NAMALWA (cell line): ENCODE data around the gene PRPF8.

Source experiments
- DNase-seq: peaks from one replicate; pipeline ENCODE4 v3.0.0-alpha.2; 2015; ENCODE audit warnings: low spot score

PRPF8 gene

GRCh38 chr17:1684378-1685189 is at the start of gene PRPF8:
Gene PRPF8 (minus strand): TSS chr17:1684867. CDS start chr17:1684571, 296 bp downstream.
- DNase-seq: peak; percentile 95

DNA sequence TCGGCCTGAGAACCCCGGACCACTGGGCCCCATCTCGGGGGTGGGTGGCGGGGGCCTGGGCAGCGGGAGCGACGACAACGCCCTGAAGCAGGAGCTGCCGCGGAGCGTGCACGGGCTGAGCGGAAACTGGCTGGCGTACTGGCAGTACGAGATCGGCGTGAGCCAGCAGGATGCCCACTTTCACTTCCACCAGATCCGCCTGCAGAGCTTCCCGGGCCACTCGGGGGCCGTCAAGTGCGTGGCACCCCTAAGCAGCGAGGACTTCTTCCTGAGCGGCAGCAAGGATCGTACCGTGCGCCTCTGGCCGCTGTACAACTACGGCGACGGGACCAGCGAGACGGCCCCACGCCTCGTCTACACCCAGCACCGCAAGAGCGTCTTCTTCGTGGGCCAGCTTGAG is 49.1 kb upstream of the PRPF8 start:
- DNase-seq: no peak

DNA sequence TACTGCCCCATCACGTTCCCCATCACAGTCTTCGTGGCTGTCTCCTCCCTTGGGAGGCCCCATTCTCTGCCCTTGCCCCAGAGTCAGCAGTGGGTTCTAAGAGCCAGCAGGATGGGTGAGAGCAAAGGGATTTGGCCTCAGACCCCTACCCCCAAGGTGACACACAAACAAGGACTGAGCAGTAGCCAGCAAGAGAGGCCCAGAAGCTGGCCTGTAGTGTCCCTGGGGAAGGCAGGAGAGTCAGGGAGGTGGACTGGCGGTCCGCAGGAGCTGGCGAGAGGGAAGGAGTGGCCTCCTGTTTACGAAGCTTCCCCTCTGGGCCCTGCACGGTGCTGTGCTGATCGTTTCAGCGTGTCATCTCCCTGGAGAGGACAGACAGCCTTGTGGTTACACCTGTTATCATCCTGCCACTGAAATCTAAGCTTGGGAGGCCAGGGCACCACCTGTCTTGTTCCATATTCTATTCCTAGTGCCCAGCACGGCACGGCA is 48.2 kb upstream of the PRPF8 start:
- DNase-seq: no peak

DNA sequence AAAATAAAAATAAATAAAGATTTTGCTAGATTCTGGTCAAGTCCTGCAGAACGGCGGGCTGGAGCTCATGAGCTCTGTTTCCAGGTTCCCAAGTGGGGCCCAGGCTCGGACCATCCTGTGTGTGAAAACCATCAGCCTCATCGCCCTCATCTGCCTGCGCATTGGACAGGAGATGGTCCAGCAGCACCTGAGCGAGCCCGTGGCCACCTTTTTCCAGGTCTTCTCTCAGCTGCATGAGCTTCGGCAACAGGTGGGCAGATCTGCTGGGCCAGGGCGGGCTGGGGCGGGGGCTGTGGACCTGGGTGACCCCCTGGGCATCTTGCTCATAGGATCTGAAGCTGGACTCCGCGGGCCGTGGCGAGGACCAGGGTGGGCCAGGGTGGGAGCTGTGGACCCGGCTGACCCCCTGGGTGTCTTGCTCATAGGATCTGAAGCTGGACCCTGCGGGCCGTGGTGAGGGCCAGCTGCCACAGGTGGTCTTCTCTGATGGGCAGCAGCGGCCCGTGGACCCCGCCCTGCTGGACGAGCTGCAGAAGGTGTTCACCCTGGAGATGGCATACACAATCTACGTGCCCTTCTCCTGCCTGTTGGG is 47.7 kb upstream of the PRPF8 start:
- no peak for DNase-seq

- DNase-seq: no peak
Observed at GRCh38 chr17:1731194-1731506, 46.5 kb upstream of the PRPF8 start.

GRCh38 chr17:1730326-1731193 is 45.9 kb upstream of the PRPF8 start:
- DNase-seq: no peak

DNA sequence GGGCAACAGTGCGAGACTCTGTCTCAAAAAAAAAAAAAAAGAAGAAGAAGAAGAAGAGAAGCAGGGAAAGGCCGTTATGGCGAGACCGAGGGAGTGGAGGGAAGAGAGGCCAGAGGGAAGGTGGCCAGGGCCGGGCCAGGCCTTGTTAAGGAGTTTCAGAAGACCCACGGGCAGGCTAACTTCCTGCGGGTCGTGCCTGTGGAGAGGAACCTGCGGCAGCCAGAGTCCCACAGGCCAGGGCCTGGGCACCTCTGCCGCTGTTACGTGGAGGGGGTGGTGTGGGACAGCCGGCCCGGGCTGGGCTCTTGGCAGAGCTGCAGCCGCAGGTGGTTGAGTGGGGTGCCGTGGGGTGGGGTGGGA is 45.3 kb upstream of the PRPF8 start:
- DNase-seq: no peak

- no peak for DNase-seq
Observed at GRCh38 chr17:1727876-1728630, 43.4 kb upstream of the PRPF8 start.

DNA sequence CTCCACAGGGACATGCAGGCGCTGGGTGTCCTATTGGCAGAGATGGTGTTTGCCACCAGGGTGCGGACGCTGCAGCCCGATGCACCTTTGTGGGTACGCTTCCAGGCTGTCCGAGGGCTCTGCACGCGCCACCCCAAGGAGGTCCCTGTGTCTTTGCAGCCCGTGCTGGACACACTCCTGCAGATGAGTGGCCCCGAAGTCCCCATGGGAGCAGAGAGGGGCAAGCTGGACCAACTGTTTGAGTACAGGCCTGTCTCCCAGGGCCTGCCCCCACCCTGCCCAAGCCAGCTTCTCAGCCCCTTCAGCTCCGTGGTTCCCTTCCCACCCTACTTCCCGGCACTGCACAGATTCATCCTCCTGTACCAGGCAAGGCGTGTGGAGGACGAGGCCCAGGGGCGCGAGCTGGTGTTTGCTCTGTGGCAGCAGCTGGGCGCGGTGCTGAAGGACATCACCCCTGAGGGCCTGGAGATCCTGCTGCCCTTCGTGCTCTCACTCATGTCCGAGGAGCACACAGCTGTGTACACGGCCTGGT is 42.7 kb upstream of the PRPF8 start:
- DNase-seq: no peak

GRCh38 chr17:1726626-1727257 is 42.1 kb upstream of the PRPF8 start:
- DNase-seq: no peak

GRCh38 chr17:1725642-1726511 is 41.2 kb upstream of the PRPF8 start:
- no peak for DNase-seq

DNA sequence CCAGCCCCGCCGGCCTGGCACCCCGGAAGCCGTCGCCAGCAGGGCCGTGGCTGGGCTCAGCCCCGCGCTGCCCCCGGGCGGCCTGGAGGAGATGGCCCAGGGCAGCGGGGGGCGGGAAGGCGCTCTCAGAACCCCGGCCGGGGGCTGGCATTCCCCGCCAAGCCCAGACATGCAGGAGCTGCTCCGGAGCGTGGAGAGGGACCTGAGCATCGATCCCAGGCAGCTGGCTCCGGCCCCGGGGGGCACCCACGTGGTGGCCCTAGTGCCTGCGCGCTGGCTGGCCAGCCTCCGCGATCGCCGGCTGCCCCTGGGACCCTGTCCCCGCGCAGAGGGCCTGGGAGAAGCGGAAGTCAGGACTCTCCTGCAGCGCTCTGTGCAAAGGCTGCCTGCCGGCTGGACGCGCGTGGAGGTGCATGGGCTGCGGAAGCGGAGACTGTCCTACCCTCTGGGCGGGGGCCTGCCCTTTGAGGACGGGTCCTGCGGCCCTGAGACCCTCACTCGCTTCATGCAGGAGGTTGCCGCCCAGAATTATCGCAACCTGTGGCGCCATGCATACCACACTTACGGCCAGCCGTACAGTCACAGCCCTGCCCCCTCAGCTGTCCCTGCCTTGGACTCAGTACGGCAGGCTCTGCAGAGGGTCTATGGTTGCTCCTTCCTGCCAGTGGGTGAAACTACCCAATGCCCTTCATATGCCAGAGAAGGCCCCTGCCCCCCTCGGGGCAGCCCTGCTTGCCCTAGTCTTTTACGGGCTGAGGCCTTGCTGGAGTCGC is 40.4 kb upstream of the PRPF8 start:
- DNase-seq: peak; percentile 9

GRCh38 chr17:1724351-1724868 is 39.7 kb upstream of the PRPF8 start, which contains the start of gene WDR81:
Gene WDR81 (plus strand): TSS chr17:1724704. CDS start chr17:1724960, 256 bp downstream.
- DNase-seq: peak; percentile 74

GRCh38 chr17:1722022-1722421 is 37.4 kb upstream of the PRPF8 start:
- peak; percentile 21 for DNase-seq

- DNase-seq: peak; percentile 64
Observed at GRCh38 chr17:1720856-1721386, 36.3 kb upstream of the PRPF8 start.

DNA sequence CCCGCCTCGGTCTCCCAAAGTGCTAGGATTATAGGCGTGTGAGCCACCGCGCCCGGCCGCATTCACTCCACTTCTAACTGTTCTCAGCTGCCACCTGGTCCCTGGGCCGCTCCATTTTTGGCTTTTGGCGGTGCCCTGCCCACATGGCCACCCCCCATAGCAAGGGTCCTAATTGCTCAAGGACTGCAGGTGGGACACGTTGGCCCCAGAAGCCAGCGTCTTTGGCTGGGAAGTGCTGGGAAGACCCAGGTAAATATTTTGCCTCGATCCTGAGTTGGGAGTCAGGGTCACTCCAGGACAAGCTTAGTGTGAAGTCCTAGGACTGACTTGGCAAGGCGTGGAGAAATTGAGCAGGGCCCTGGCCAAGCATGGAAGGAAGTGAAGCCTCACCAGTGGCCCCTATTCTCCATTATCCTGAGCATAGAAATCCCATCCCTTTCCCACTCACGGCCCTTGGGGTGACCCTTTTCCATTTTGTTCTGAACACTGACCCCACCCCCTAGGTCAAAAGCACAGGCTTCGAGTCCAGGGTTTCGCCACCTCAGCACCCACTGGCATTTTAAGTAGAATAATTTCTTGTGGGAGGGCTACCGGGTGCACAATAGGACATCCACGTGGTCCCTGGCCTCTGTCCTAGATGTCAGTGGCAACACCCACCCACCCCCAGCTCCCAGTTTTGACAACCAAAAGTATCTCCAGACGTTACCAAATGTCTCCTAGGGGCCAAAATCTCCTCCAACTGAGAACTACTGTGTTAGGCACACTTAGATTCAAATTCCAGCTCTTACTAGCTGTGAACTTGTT is 33.9 kb upstream of the PRPF8 start:
- DNase-seq: no peak

- peak; percentile 95 for DNase-seq
Observed at GRCh38 chr17:1716912-1717695, 32.4 kb upstream of the PRPF8 start.
